Lower lobe of right lung (tissue), 2 donors: ENCODE measurements around the gene HDAC9. TPM values are rescaled to one million over a fixed set of nuclear protein-coding genes. Genes with fewer than 3 reads are reported as not detected.

Experiments
- ATAC-seq, 2 donors: fragments of 200-7000 bp; cut with Tn5 transposase; one replicate each; pipeline ENCODE4 v1.9.1; 2020 to 2022; ENCODE audit warnings: mild to moderate bottlenecking in 2 of 2, moderate library complexity in 2 of 2
- DNase-seq: peaks from one replicate; pipeline ENCODE4 v3.0.0-alpha.2; 2020
- H3K27ac ChIP-seq: fragments of 200-600 bp; one replicate; pipeline ENCODE4 v1.8.0; 2022
- H3K27me3 ChIP-seq: fragments of 200-600 bp; one replicate; pipeline ENCODE4 v1.8.0; 2022; ENCODE audit warnings: low read depth
- H3K36me3 ChIP-seq: fragments of 200-600 bp; one replicate; pipeline ENCODE4 v1.8.0; 2022; ENCODE audit warnings: mild to moderate bottlenecking
- H3K4me1 ChIP-seq: fragments of 200-600 bp; one replicate; pipeline ENCODE4 v1.8.0; 2022
- H3K4me3 ChIP-seq: fragments of 200-600 bp; one replicate; pipeline ENCODE4 v1.8.0; 2022; ENCODE audit warnings: mild to moderate bottlenecking
- H3K9me3 ChIP-seq: fragments of 200-600 bp; one replicate; pipeline ENCODE4 v1.8.0; 2022
- CTCF ChIP-seq: fragments of 200-600 bp; IDR thresholded peaks from one replicate; pipeline ENCODE4 v1.8.0; 2022; ENCODE audit warnings: antibody characterized with exemption, mild to moderate bottlenecking
- intact Hi-C: fragments of 100-400 bp; cut with DNase I; formaldehyde crosslinking; loops from one replicate; pipeline ENCODE4 v1.11.0; 2022
- total RNA-seq: library from RNA; stranded (reverse); fragmentation: NEBNext Ultra II Directional; extraction: Animal tissue kit (Norgen Biotek cat#: 25700); gene quantifications from one replicate; pipeline ENCODE4 v1.2.1, GENCODE V29; 2021
- donor health status: DM: no; HTN: yes; CAD: no; lungs with severe emphysema.

HDAC9 gene
- total RNA-seq, 1 donor from 2014 or later: 14.3 TPM

GRCh38 chr7:18555968-18556367, 60.4 kb downstream of the HDAC9 start:
- no peak for DNase-seq
- H3K27ac ChIP-seq: no peak overlapping the region
- no peaks in the 10 kb centered on the region for H3K27me3 ChIP-seq
- H3K4me3 ChIP-seq: no peak overlapping the region
- H3K9me3 ChIP-seq: no peaks in the 10 kb centered on the region
- ATAC-seq: no peak
- intact Hi-C loops: no loop called here
- H3K4me1 ChIP-seq: no peaks in the 10 kb centered on the region
- TF ChIP-seq CTCF: no peak
- H3K36me3 ChIP-seq: no peaks in the 10 kb centered on the region

GRCh38 chr7:18558503-18558902, 63.0 kb downstream of the HDAC9 start:
- no peak for TF ChIP-seq CTCF
- Histone ChIP-seq H3K36me3 (no peaks in the 10 kb centered on the region), H3K27ac (no peak overlapping the region), H3K27me3 (no peaks in the 10 kb centered on the region), H3K4me1 (no peaks in the 10 kb centered on the region), H3K4me3 (no peak overlapping the region), H3K9me3 (no peaks in the 10 kb centered on the region)
- intact Hi-C loops: no loop called here
- DNase-seq (no peak), ATAC-seq (no peak)

GRCh38 chr7:18558910-18559309, 63.4 kb downstream of the HDAC9 start:
- Histone ChIP-seq H3K27ac (no peak overlapping the region), H3K9me3 (no peaks in the 10 kb centered on the region), H3K4me1 (no peaks in the 10 kb centered on the region), H3K36me3 (no peaks in the 10 kb centered on the region), H3K4me3 (no peak overlapping the region), H3K27me3 (no peaks in the 10 kb centered on the region)
- ATAC-seq (no peak), DNase-seq (no peak)
- intact Hi-C loops: no loop called here
- TF ChIP-seq CTCF: no peak

- intact Hi-C loops: no loop called here
- H3K9me3 ChIP-seq: no peaks in the 10 kb centered on the region
- no peak overlapping the region for H3K27ac ChIP-seq
- no peaks in the 10 kb centered on the region for H3K4me1 ChIP-seq
- H3K27me3 ChIP-seq: no peaks in the 10 kb centered on the region
- ATAC-seq: no peak
- no peak for DNase-seq
- no peak for TF ChIP-seq CTCF
- H3K4me3 ChIP-seq: no peak overlapping the region
- H3K36me3 ChIP-seq: no peaks in the 10 kb centered on the region
Observed at GRCh38 chr7:18559756-18560155, 64.2 kb downstream of the HDAC9 start.

- Histone ChIP-seq H3K4me3 (no peak overlapping the region), H3K9me3 (no peaks in the 10 kb centered on the region), H3K36me3 (no peaks in the 10 kb centered on the region), H3K4me1 (no peaks in the 10 kb centered on the region), H3K27ac (no peak overlapping the region), H3K27me3 (no peaks in the 10 kb centered on the region)
- ATAC-seq (no peak), DNase-seq (no peak)
- no peak for TF ChIP-seq CTCF
- intact Hi-C loops: no loop called here
Observed at GRCh38 chr7:18564779-18565178, 69.2 kb downstream of the HDAC9 start.

- ATAC-seq (no peak), DNase-seq (no peak)
- no peaks in the 10 kb centered on the region for H3K36me3 ChIP-seq
- no peaks in the 10 kb centered on the region for H3K27me3 ChIP-seq
- no peaks in the 10 kb centered on the region for H3K4me1 ChIP-seq
- no peak overlapping the region for H3K4me3 ChIP-seq
- no peaks in the 10 kb centered on the region for H3K9me3 ChIP-seq
- intact Hi-C loops: no loop called here
- TF ChIP-seq CTCF: no peak
- no peak overlapping the region for H3K27ac ChIP-seq
Observed at GRCh38 chr7:18565337-18565736, 69.8 kb downstream of the HDAC9 start.
